ENCODE results near the gene COG1. TPM values are rescaled to one million over a fixed set of nuclear protein-coding genes. Genes with fewer than 3 reads are reported as not detected.

COG1 gene
- total and polyA plus RNA-seq, 9 of the 15 experiments (the other 6 are each of a cell fraction or from before 2014, with no cell fraction given): 9.5 to 26.8 (median 12.9) TPM

GRCh38 chr17:73228748-73229236, 35.9 kb downstream of the COG1 start (continued):
- TF ChIP-seq NFYB (IDR thresholded peaks at IDR 0.05; ENCODE audit: extremely low read depth, insufficient read length) (no peak), TAL1 (IDR thresholded peaks at IDR 0.05) (peak; percentile 73), L3MBTL2 (IDR thresholded peaks at IDR 0.05) (peak; percentile 56), ZNF134 (CRISPR knock-in tag; conservative IDR thresholded peaks at IDR 0.05) (no peak), TSHZ1 (CRISPR knock-in tag; IDR thresholded peaks at IDR 0.05) (no peak), E2F4 (CRISPR knock-in tag; IDR thresholded peaks at IDR 0.05; ENCODE audit: low read depth) (no peak), ZBTB1 (CRISPR knock-in tag; IDR thresholded peaks at IDR 0.05; ENCODE audit: borderline replicate concordance, low read depth) (no peak), ARID4B (CRISPR knock-in tag; IDR thresholded peaks at IDR 0.05) (peak; percentile 78), ZFPM2 (CRISPR knock-in tag; IDR thresholded peaks at IDR 0.05) (no peak), NR3C1 (CRISPR knock-in tag; IDR thresholded peaks at IDR 0.05) (no peak), SAFB (IDR thresholded peaks at IDR 0.05; ENCODE audit: borderline replicate concordance, low read depth, low read length) (no peak), ZNF444 (CRISPR knock-in tag; IDR thresholded peaks at IDR 0.05) (no peak), ZNF263 (CRISPR knock-in tag; IDR thresholded peaks at IDR 0.05; ENCODE audit: borderline replicate concordance) (no peak), ZNF695 (CRISPR knock-in tag; IDR thresholded peaks at IDR 0.05) (no peak), TCF3 (CRISPR knock-in tag; IDR thresholded peaks at IDR 0.05) (peak; percentile 80), LEF1 (IDR thresholded peaks at IDR 0.05) (peak; percentile 40; the same call in 1 of the 2 replicates), ASH1L (IDR thresholded peaks at IDR 0.05; ENCODE audit: borderline replicate concordance, low read depth, partially characterized antibody) (no peak), ZSCAN32 (CRISPR knock-in tag; IDR thresholded peaks at IDR 0.05) (no peak), YY1 (IDR thresholded peaks at IDR 0.05; ENCODE audit: borderline replicate concordance in 1 of 3, control insufficient read depth in 1 of 3, extremely low read depth in 1 of 3, insufficient read depth in 3 of 3, insufficient read length in 1 of 3, insufficient replicate concordance in 2 of 3, low read depth in 1 of 3, low read length in 2 of 3) (peak in 1 of 3 experiments; percentile 48), ZNF253 (CRISPR knock-in tag; conservative IDR thresholded peaks at IDR 0.05) (no peak)

Data from K562 (cell line).